ENCODE measurements around the gene MYBL2.
"Not testable (repeated sequence)": the region's sequence is repeated elsewhere in the genome, so short reads cannot be mapped to it uniquely, and the experiment has no call there.

The MYBL2 gene

GRCh38 chr20:43666376-43667328, at the start of gene MYBL2:
Gene MYBL2, plus strand, starts transcription at chr20:43667114. Its CDS starts 170 bp downstream, at chr20:43667284.
- peak; percentile 54 to 69 for DNase-seq

GRCh38 chr20:43631598-43631997, 35.3 kb upstream of the MYBL2 start:
- no peak for DNase-seq

- DNase-seq: no peak
These were observed 30.5 kb upstream of the MYBL2 start for GRCh38 chr20:43636429-43636828.

GRCh38 chr20:43642548-43642947, 24.4 kb upstream of the MYBL2 start:
- no peak for DNase-seq

GRCh38 chr20:43650997-43651525, 15.9 kb upstream of the MYBL2 start:
- no peak for DNase-seq

- not testable (repeated sequence) for DNase-seq
These were observed 15.2 kb upstream of the MYBL2 start for GRCh38 chr20:43651650-43652184.

GRCh38 chr20:43653966-43654365, 12.9 kb upstream of the MYBL2 start:
- DNase-seq: no peak

GRCh38 chr20:43655176-43655575, 11.7 kb upstream of the MYBL2 start:
- not testable (repeated sequence) for DNase-seq

- DNase-seq: no peak
These were observed 11.0 kb upstream of the MYBL2 start for GRCh38 chr20:43655937-43656336.

GRCh38 chr20:43658069-43658722, 8.7 kb upstream of the MYBL2 start:
- peak; percentile 45 to 46 for DNase-seq

GRCh38 chr20:43658723-43659419, 8.0 kb upstream of the MYBL2 start:
- no peak for DNase-seq

GRCh38 chr20:43662943-43663655, 3.8 kb upstream of the MYBL2 start:
- DNase-seq: no peak

GRCh38 chr20:43665466-43666176, 1.3 kb upstream of the MYBL2 start:
- DNase-seq: no peak

GRCh38 chr20:43667341-43668132, 623 bp downstream of the MYBL2 start:
- DNase-seq: peak in 1 of 2 donors; percentile 23

- DNase-seq: no peak
These were observed 2.4 kb downstream of the MYBL2 start for GRCh38 chr20:43669332-43669731.

GRCh38 chr20:43670423-43670822, 3.5 kb downstream of the MYBL2 start:
- no peak for DNase-seq

- DNase-seq: no peak
These were observed 9.5 kb downstream of the MYBL2 start for GRCh38 chr20:43676368-43676767.

- DNase-seq: no peak
These were observed 14.1 kb downstream of the MYBL2 start for GRCh38 chr20:43680981-43681380.

GRCh38 chr20:43681468-43681942, 14.6 kb downstream of the MYBL2 start:
- no peak for DNase-seq

GRCh38 chr20:43681991-43682410, 15.1 kb downstream of the MYBL2 start:
- DNase-seq: no peak
